Epithelial cell of proximal tubule (primary cell): ENCODE data around the gene ANKFN1. TPM values are rescaled to one million over a fixed set of nuclear protein-coding genes. Genes with fewer than 3 reads are reported as not detected.

Experiments
- DNase-seq: peaks from one replicate; pipeline ENCODE4 v3.0.0-alpha.2; 2011; ENCODE audit warnings: low read depth
- H3K4me3 ChIP-seq: 2 replicates; pipeline ENCODE4 v1.5.1; 2011; ENCODE audit warnings: low read depth, mild to moderate bottlenecking, low read length
- CTCF ChIP-seq: conservative IDR thresholded peaks from 2 replicates; pipeline ENCODE4 v1.5.1; 2012; ENCODE audit warnings: low read depth, mild to moderate bottlenecking, low read length
- total RNA-seq: library from RNA; depleted of rRNA; stranded (reverse); fragments of >200 nt; gene quantifications from 2 replicates; pipeline ENCODE4 v1.2.3, GENCODE V29; 2015

The ANKFN1 gene
- total RNA-seq, 1 donor from 2014 or later: not detected

GRCh38 chr17:56424543-56425044 lies 271.3 kb downstream of the ANKFN1 start:
- DNase-seq: no peak
- no peak for TF ChIP-seq CTCF
- H3K4me3 ChIP-seq: no peak overlapping the region

GRCh38 chr17:56425483-56425882 lies 272.2 kb downstream of the ANKFN1 start:
- TF ChIP-seq CTCF: no peak
- H3K4me3 ChIP-seq: no peak overlapping the region
- no peak for DNase-seq

GRCh38 chr17:56426901-56427300 lies 273.6 kb downstream of the ANKFN1 start:
- no peak overlapping the region for H3K4me3 ChIP-seq
- TF ChIP-seq CTCF: no peak
- DNase-seq: no peak

- no peak for DNase-seq
- H3K4me3 ChIP-seq: no peak overlapping the region
- TF ChIP-seq CTCF: no peak
These were observed 278.5 kb downstream of the ANKFN1 start for GRCh38 chr17:56431736-56432135.

GRCh38 chr17:56432443-56432842 lies 279.2 kb downstream of the ANKFN1 start:
- H3K4me3 ChIP-seq: no peak overlapping the region
- DNase-seq: no peak
- no peak for TF ChIP-seq CTCF

- no peak for DNase-seq
- no peak overlapping the region for H3K4me3 ChIP-seq
- TF ChIP-seq CTCF: no peak
These were observed 281.3 kb downstream of the ANKFN1 start for GRCh38 chr17:56434610-56435009.

- no peak for DNase-seq
- no peak for TF ChIP-seq CTCF
- H3K4me3 ChIP-seq: no peak overlapping the region
These were observed 282.9 kb downstream of the ANKFN1 start for GRCh38 chr17:56436142-56436541.
